Astrocyte (in vitro differentiated cells and primary cell): ENCODE results near the gene SSX2IP.
A peak's percentile ranks its signal among the peaks of the same experiment; 100 is the strongest.

Experiments
- EZH2 ChIP-seq: IDR thresholded peaks from 2 replicates; pipeline ENCODE4 v1.6.1; 2012; ENCODE audit warnings: mild to moderate bottlenecking, low read length, inconsistent platforms; ENCODE audit not compliant: insufficient read depth
- TF ChIP-seq, protein P1 (sequence below): IDR thresholded peaks from 2 replicates; pipeline ENCODE4 v1.5.1; 2011; ENCODE audit warnings: low read depth, mild to moderate bottlenecking, inconsistent platforms, low read length, moderate library complexity; ENCODE audit not compliant: insufficient read depth

DNA sequence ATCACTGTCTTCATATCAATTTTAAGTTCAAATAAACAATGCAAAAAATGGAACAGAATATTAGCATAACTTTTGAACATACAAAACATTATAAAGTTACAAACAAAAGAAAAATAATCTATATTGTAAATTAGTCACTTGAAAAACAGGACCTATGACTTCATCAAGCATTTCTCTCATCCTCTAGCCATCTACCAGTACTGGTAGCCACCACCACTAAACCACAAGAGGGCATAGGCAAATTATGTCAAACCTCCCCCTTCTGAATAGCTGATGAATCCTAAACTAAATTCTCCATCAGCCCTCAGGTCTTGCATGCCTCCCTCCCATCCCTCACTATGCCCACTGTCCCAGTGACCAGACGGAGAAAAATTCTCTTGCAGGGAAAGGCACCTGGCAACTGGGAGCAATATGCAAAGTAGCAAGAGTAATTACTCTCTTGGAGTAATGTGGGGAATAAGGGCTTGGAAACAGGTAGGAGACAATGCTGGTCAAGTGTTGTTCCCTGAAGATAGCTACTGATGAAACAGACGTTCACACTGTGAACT is 37.1 kb downstream of the SSX2IP start:
- TF ChIP-seq, protein P1, sequence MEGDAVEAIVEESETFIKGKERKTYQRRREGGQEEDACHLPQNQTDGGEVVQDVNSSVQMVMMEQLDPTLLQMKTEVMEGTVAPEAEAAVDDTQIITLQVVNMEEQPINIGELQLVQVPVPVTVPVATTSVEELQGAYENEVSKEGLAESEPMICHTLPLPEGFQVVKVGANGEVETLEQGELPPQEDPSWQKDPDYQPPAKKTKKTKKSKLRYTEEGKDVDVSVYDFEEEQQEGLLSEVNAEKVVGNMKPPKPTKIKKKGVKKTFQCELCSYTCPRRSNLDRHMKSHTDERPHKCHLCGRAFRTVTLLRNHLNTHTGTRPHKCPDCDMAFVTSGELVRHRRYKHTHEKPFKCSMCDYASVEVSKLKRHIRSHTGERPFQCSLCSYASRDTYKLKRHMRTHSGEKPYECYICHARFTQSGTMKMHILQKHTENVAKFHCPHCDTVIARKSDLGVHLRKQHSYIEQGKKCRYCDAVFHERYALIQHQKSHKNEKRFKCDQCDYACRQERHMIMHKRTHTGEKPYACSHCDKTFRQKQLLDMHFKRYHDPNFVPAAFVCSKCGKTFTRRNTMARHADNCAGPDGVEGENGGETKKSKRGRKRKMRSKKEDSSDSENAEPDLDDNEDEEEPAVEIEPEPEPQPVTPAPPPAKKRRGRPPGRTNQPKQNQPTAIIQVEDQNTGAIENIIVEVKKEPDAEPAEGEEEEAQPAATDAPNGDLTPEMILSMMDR = peak; percentile 15
- TF ChIP-seq EZH2 = no peak
